Measurements from ENCODE around the gene SV2B. TPM values are rescaled to one million over a fixed set of nuclear protein-coding genes. Genes with fewer than 3 reads are reported as not detected.

The SV2B gene
- total and polyA plus RNA-seq, 12 donors = 0.16 to 7.5 (median 3.0) TPM

DNA sequence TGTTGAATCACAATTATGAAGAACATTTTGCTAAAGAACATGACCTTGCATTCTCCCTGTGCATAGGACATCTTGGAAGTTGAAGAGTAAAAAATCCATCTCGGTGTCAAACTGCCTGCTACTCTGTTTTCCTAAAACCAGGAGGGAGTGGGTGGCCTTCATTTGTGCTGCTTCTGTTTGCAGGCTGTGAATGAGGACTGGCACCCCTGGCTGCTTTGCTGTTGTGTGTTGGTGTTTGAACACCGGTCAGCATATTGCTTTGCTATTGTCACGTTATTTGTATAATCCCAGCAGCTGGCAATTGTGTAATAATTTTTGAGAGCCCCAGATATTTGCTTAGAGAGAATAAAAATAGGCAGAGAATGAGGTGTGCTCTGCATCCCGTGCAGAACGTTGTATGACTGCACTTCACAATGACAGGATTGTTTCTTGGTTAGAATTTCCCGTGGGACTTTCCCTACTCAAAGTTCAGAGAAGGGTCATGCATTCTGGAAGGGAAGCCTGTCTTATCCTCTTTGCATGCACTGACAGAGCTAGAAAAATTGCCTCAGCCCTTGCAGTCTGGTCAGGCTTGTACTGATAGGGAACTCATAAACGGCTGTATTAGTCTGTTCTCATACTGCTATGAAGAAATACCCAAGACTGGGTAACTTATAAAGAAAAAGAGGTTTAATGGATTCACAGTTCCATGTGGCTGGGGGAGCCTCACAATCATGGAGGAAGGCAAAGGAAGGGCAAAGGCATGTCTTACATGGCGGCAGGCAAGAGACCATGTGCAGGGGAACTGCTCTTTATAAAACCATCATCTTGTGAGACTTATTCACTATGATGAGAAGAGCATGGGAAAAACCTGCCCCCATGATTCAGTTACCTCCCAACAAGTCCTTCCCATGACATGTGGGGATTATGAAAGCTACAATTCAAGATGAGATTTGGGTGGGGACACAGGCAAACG, 16.3 kb downstream of the SV2B start:
- Histone ChIP-seq H3K4me3 (no peak overlapping the region), H3K9me3 (replicated peaks in 1 of 3) (no peaks in the 10 kb centered on the region), H3K36me3 (replicated peaks in 1 of 2) (no peaks in the 10 kb centered on the region), H3K27me3 (no peaks in the 10 kb centered on the region), H3K27ac (no peak overlapping the region), H3K4me1 (replicated peaks in 1 of 2) (no peaks in the 10 kb centered on the region)
- intact Hi-C loops (cut with DNase I) = no loop called here
- WGBS, 4 donors = 43 to 55% (median 49%) methylated on average over 9 of the region's 9 CpGs
- TF ChIP-seq POLR2A (IDR thresholded peaks at IDR 0.05) = no peak
- TF ChIP-seq, protein P1, sequence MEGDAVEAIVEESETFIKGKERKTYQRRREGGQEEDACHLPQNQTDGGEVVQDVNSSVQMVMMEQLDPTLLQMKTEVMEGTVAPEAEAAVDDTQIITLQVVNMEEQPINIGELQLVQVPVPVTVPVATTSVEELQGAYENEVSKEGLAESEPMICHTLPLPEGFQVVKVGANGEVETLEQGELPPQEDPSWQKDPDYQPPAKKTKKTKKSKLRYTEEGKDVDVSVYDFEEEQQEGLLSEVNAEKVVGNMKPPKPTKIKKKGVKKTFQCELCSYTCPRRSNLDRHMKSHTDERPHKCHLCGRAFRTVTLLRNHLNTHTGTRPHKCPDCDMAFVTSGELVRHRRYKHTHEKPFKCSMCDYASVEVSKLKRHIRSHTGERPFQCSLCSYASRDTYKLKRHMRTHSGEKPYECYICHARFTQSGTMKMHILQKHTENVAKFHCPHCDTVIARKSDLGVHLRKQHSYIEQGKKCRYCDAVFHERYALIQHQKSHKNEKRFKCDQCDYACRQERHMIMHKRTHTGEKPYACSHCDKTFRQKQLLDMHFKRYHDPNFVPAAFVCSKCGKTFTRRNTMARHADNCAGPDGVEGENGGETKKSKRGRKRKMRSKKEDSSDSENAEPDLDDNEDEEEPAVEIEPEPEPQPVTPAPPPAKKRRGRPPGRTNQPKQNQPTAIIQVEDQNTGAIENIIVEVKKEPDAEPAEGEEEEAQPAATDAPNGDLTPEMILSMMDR (IDR thresholded peaks at IDR 0.05) = no peak
- DNase-seq = no peak

DNA sequence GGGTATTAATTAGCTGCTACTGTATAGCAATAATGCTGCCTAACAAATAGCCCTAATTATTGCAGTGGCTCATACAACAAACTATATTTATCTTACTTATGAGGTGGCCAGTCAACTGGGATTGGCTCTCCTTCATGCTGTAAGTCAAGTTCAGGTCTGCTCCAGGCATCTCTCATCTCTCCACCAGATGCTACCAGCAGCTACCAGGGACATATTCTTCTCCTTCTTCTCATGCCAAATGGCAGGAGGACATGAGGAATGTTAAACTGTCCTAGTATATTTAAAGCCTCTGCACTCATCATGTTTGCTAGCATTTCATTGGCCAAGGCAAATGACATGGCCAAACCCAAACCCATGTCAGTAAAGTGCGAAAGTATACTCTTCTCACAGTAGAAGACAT, 17.3 kb downstream of the SV2B start:
- no peak for DNase-seq
- intact Hi-C loops (cut with DNase I) = no loop called here
- 71 to 84% (median 76%) methylated on average over 1 of the region's 1 CpG for WGBS, 4 donors
- no peak overlapping the region for H3K27ac ChIP-seq
- no peak overlapping the region for H3K4me3 ChIP-seq
- no peaks in the 10 kb centered on the region for H3K36me3 ChIP-seq (replicated peaks in 1 of 2)
- no peaks in the 10 kb centered on the region for H3K9me3 ChIP-seq (replicated peaks in 1 of 3)
- TF ChIP-seq POLR2A (IDR thresholded peaks at IDR 0.05) = no peak
- TF ChIP-seq, protein P1 (IDR thresholded peaks at IDR 0.05) = no peak
- H3K27me3 ChIP-seq = no peaks in the 10 kb centered on the region
- no peaks in the 10 kb centered on the region for H3K4me1 ChIP-seq (replicated peaks in 1 of 2)

DNA sequence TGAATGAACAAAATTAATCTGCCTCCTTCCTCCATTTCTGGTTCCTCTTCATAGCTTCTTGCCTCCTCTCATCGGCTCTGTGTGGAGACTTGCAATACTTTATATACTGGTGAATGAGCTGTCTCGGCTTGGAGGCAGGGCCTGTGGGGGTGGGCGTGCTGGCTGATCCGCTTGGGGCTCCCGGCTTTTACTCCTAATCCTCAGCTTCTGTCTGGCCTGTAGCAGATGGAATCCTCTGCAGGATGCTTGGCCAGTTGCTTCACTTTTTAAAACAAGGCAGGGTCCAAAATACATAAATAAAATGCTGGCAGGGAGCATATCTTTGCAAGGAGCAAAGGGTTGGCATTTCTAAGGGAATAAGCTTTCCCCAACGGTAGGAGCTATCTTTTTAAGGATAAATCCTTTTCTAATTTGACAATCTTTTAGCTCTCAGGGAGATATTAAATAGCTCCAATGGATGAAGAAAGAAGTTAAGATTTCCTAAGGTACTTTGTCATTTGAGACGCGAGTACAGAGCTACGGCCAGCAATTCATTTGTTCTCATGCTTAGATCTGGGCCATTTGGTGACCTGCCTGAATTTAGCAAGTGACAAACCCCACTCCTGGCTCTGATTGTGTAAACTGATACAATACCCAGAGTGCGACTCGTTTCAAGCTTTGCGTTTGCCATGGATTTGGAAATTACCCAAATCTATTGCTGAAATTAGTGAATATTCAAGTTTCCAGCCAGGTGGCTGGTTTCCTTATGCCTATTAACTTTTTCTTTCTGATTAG, 18.9 kb downstream of the SV2B start:
- no peak overlapping the region for H3K4me3 ChIP-seq
- intact Hi-C loops (cut with DNase I) = no loop called here
- H3K36me3 ChIP-seq (replicated peaks in 1 of 2) = no peaks in the 10 kb centered on the region
- TF ChIP-seq, protein P1 (IDR thresholded peaks at IDR 0.05) = no peak
- no peak for TF ChIP-seq POLR2A (IDR thresholded peaks at IDR 0.05)
- no peak overlapping the region for H3K27ac ChIP-seq
- no peaks in the 10 kb centered on the region for H3K4me1 ChIP-seq (replicated peaks in 1 of 2)
- peaks cover 4% of the 10 kb centered on the region for H3K27me3 ChIP-seq
- 62 to 68% (median 66%) methylated on average over 12 of the region's 12 CpGs for WGBS, 4 donors
- no peaks in the 10 kb centered on the region for H3K9me3 ChIP-seq (replicated peaks in 1 of 3)
- DNase-seq = no peak

DNA sequence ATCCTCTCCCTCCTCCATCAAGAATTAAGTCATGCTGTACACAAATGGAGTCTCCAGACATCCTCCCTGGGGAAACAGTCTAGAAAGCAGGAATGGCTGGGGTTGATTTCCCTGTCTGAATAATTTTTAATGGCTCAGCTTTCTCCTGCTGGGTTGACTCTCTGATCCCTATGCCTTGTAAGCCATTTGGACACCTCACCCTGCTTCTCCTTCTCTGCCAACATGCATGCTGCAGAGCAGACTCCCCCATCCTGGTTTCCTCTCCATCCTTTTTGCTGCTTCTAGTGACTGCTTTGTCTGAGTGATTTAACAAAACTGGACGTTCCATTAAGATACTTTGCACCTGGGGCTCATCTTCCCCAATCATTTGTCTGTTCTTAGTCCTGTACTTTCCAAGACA, 22.2 kb downstream of the SV2B start:
- Histone ChIP-seq H3K27ac (no peak overlapping the region), H3K9me3 (replicated peaks in 1 of 3) (no peaks in the 10 kb centered on the region), H3K4me3 (no peak overlapping the region), H3K36me3 (replicated peaks in 1 of 2) (no peaks in the 10 kb centered on the region), H3K27me3 (peaks cover 4% of the 10 kb centered on the region), H3K4me1 (replicated peaks in 1 of 2) (no peaks in the 10 kb centered on the region)
- intact Hi-C loops (cut with DNase I) = no loop called here
- no peak for TF ChIP-seq POLR2A (IDR thresholded peaks at IDR 0.05)
- TF ChIP-seq, protein P1 (IDR thresholded peaks at IDR 0.05) = no peak
- WGBS, 4 donors = 50 to 83% (median 69%) methylated on average over 1 of the region's 1 CpG
- no peak for DNase-seq

Measured in adrenal gland (tissue), 12 donors.